GM19324 (cell line): ENCODE data around the gene FOXQ1.

Experiments used
- ATAC-seq: cut with Tn5 transposase; IDR thresholded peaks from one replicate; pipeline ENCODE4 v1.9.1; 2021; ENCODE audit warnings: mild to moderate bottlenecking, moderate library complexity; ENCODE audit not compliant: unreplicated experiment, low FRiP score

FOXQ1 gene, protein sequence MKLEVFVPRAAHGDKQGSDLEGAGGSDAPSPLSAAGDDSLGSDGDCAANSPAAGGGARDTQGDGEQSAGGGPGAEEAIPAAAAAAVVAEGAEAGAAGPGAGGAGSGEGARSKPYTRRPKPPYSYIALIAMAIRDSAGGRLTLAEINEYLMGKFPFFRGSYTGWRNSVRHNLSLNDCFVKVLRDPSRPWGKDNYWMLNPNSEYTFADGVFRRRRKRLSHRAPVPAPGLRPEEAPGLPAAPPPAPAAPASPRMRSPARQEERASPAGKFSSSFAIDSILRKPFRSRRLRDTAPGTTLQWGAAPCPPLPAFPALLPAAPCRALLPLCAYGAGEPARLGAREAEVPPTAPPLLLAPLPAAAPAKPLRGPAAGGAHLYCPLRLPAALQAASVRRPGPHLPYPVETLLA

DNA sequence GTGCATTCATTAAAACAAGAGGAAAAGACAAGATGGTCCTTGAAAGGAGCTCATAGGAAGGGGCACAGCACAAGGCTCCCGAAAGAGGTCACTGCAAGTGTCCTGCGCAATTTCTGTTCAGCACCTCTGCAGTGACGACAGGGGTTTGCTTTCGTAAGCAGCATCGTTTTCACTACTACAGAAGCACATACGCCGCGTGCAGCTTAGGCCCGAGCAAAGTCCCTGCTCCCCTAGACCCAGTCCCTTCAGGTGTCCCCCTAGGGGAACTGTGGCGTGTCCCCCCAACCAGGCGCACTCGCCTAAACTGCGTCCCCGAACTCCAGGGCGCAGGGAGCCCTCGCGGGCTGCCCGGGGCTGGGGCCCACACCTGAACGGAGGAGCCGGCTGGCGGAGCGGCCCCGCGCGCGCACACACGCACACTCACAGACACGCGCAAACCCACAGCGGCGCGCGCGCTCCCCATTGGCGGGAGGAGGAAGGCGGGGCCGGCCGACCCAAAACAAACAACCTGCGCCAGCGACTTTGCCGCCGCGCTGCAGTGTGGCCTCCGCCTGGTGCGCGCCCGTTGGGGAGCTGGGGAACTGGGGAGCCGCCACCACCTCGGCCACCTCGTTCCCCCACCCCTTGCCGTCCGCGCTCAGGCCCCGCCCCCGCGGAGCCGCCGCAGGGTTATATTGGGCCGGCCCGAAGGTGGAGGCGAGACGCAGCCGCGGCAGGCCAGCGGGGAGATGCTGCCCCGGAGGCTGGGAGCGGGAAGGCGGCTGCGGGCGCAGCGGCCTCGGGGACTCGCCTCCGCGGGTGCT, at the start of gene FOXQ1:
TSS of gene FOXQ1 (plus strand) at position 699 of the 803 bp plus-strand sequence. CDS start 607 bp downstream, outside the sequence.
- ATAC-seq = no peak

- ATAC-seq = no peak
Measured at GRCh38 chr6:1262704-1263038, 49.2 kb upstream of the FOXQ1 start.

DNA sequence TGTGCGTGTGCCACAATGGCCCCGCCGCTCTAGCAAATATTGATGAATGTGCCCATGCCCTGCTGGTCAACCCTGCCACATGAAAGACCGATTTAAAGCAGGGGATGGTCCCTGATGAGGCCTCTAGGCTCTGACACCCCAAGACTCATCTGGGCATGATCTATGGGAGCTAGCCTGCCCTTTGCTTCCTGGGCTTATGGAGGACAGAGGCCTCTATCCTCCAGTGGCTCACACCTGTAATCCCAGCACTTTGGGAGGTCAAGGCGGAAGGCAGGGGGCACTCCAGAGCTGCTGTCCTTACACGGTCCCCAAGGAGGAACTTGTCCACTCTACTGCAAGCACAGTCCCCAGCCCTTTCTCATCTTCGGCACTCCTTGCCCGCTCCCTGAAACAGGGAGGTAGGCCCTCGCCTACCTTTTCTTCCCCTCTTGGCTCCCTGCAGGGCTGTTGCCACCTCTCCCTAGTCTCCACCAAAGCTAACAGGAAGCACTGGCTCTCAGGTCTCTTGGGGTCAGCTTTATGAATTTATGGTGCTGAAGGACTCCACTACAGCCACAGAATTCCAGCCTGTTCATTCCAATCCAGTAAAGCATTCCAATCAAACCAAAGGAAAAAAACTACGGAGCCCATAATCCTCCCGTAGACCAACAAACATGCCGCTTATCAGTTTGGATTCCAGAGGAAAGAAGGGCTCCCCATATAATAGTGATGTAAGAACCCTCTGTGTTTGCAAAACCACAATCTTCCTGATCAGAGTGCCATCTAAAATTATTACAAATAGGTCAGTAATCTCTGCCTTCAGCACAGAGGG, 48.7 kb upstream of the FOXQ1 start:
- ATAC-seq = no peak

DNA sequence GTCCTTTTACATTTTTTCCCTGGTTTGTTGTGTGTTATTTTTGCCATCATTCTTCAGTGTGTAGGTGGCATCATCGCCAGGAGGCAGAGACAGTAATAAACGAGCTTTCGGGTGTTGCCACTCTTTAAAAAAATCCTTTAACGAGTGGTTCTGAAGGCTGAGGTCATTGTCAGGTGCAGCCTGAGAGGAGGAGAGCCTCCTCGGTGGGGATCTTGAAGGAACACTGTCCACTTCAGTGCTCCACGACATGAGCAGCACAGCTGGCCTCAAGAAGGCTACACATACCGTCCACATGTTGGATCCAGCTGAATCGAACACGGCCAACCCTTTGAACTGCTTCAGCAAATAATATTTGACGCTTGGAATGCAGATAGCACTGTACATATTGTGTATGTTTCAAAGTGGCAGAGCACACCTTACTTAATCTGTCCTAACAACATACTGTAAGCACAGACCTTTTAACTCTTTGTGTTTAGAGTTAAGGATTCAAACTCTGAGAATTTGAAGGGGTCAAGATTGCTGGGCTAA, 48.0 kb upstream of the FOXQ1 start:
- ATAC-seq = no peak

DNA sequence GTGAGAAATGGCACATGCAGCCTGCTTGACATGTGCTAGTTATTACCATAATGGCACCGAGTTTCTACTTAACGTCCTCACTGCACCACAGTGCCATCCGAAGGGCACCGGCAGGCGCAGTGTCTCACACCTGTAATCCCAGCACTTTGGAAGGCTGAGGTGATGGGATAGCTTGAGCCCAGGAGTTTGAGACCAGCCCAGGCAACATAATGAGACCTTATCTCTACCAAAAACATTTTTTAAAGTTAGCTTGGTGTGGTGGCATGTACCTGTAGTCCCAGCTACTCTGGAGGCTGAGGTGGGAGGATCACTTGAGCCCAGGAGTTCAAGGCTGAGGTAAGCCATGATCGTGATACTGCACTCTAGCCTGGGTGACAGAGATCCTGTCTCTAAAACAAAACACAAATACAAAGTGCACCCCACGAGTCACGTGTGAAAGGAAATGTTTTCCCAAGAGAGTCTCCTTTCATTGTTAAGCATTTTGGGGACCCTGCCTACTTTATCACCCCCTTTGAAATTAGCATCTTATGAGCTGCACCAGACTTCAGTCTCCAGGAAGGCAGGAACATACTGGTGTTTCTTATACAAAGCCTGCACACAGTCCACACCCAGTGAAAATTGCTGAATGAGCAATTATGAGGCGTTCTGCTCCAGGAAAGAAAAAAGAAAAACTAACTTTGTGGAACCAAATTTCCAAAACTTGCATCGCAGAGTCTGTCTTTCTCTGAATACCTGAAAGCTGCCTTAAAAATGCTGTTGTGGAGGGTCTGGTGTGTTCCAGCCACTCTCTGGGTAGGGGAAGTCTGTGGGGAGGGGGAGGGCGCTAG, 47.1 kb upstream of the FOXQ1 start:
- ATAC-seq = no peak

DNA sequence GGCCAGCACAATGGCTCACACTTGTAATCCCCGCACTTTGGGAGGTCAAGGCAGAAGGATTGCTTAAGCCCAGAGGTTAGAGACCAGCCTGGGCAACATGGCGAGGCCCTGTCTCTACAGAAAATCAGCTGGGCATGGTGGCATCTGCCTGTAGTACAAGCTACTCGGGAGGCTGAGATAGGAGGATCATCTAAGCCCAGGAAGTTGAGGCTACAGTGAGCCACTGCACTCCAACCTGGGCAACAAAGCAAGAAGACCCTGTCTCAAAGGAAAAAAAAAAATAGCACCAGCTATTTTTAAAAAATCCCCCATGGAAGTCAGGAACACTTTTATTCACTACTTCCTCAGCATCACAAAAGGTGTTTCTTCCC, 45.2 kb upstream of the FOXQ1 start:
- ATAC-seq = no peak

DNA sequence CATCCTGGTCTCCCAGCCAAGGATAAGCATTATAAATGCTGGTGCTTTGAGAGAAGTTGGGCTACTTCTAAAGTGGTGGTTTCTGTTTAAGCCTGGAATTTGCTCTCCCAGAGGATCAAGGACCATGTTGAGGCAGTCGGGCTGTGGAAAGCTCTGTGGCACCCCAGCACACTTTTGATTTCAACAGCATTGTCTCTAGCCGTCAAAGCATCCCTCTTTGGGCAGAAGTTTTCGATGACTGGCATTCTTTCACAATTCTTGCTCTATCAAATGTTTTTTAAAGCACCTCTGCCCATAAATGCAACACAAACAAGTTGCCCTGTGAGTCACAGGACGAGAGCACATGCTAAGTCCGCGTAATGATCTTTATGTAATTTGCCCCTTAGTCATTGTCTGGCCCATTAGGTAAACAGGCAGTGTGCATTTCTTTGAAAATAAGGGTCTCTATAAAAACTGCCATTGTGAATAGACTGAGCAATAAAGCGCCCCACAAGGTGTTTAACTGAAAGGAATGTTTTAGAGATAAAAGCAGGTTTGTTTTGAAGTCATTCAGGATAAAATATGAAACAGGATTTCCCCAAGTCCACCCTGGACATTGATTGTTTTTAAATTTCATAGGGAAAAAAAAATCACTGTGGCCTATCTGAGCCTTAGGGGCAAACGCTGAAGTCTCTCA, 44.7 kb upstream of the FOXQ1 start:
- no peak for ATAC-seq

GRCh38 chr6:1267790-1268762, 43.8 kb upstream of the FOXQ1 start:
- ATAC-seq = no peak

GRCh38 chr6:1271071-1271763, 40.7 kb upstream of the FOXQ1 start:
- ATAC-seq = no peak

- no peak for ATAC-seq
Measured at GRCh38 chr6:1278061-1278720, 33.7 kb upstream of the FOXQ1 start.

GRCh38 chr6:1279065-1279464, 32.8 kb upstream of the FOXQ1 start:
- no peak for ATAC-seq

DNA sequence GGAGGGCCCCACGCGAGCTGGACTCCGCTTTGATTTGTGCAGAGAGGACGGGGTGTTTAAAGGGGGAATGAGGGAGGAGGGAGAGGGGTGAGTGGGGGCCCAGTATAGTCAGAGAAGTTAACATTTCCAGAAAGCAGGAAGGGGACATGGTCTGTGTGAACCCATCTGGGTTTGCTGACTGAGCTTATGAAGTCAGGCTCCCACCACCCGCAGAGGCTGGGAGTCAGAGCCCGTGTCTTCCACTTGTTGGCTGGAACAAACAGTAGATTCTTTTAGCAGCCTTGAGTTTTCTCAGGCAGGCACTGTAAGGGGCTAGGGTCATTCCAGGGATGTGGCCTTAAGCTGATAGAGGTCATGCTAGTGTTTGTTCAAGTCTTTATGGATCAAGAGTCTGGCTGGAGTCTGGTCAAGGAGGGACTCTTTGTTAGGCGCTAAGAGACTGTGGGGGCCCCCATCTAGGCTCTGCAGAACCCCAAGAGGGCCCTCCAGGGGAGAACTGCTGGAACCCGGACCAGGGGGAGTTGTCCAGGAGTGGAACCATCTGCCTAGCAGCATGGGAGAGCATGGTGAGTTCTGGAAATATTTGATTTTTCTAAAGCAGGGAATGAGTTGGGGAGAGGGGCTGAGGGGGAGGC, 31.1 kb upstream of the FOXQ1 start:
- no peak for ATAC-seq

- no peak for ATAC-seq
Measured at GRCh38 chr6:1281746-1282145, 30.2 kb upstream of the FOXQ1 start.

GRCh38 chr6:1283501-1283900, 28.4 kb upstream of the FOXQ1 start:
- ATAC-seq = no peak

DNA sequence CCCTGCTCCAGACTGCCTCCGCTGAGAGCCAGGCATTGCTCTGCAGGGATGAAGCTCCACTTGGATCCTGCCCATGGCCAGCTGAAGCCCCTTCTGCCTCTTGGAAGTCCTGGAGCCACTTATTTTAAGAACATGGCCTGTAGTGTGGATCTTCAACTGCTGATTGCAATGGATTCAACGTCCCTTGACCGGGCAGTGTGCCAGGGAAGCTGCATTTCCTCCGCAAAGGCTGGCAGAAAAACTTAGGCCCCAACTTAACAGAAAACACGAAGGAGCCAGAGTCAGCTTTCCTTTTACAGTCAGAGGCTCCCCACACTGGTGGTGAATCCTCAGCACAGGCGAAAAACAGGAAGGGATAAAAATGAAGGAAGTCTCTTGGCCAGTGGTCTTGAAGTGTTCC, 26.3 kb upstream of the FOXQ1 start:
- ATAC-seq = no peak

- no peak for ATAC-seq
Measured at GRCh38 chr6:1285956-1286355, 25.9 kb upstream of the FOXQ1 start.

- no peak for ATAC-seq
Measured at GRCh38 chr6:1287103-1287591, 24.8 kb upstream of the FOXQ1 start.
